ENCODE results near the gene ATXN10. TPM values are rescaled to one million over a fixed set of nuclear protein-coding genes. Genes with fewer than 3 reads are reported as not detected.

The ATXN10 gene
- total RNA-seq, 1 donor from 2014 or later, result 106 TPM

DNA sequence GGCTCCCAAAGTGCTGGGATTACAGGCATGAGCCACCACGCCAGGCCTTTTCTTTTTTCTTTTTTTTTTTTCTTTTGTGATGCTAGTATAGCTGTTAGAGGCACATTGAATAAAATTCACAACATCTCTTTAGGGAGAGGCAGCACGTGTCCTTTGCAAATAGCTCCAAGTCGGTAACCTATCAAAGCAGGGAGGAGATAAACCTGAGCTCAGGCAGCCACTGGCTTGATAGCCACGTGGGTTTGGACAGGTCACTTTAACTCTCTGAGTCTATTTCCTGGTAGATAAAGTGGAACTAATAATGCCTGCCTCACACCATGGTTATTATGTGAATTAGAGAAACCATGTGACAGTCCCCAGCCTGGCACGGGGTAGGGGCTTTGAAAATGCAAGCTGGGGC is 43.1 kb upstream of the ATXN10 start:
- ATAC-seq (peak in 1 of 2 donors; percentile 35), DNase-seq (peak; percentile 17)
- intact Hi-C loops (cut with DNase I), result no loop called here
- no peak for TF ChIP-seq CTCF (IDR thresholded peaks at IDR 0.05)
- H3K9me3 ChIP-seq, result no peaks in the 10 kb centered on the region
- peaks cover 12% of the 10 kb centered on the region for H3K27me3 ChIP-seq (ENCODE audit: low read depth)
- H3K27ac ChIP-seq, result no peak overlapping the region
- no peaks in the 10 kb centered on the region for H3K36me3 ChIP-seq
- H3K4me3 ChIP-seq, result no peak overlapping the region
- H3K4me1 ChIP-seq, result peaks cover 8% of the 10 kb centered on the region

- Histone ChIP-seq H3K27me3 (ENCODE audit: low read depth) (peaks cover 12% of the 10 kb centered on the region), H3K9me3 (no peaks in the 10 kb centered on the region), H3K27ac (no peak overlapping the region), H3K36me3 (no peaks in the 10 kb centered on the region), H3K4me3 (no peak overlapping the region), H3K4me1 (no peaks in the 10 kb centered on the region)
- TF ChIP-seq CTCF (IDR thresholded peaks at IDR 0.05), result no peak
- DNase-seq, result peak; percentile 34
- ATAC-seq, result peak; percentile 28 to 55
- intact Hi-C loops (cut with DNase I), result no loop called here
Measured at GRCh38 chr22:45629469-45630089, 42.1 kb upstream of the ATXN10 start.

- Histone ChIP-seq H3K27ac (no peak overlapping the region), H3K27me3 (ENCODE audit: low read depth) (peaks cover 9% of the 10 kb centered on the region), H3K4me3 (no peak overlapping the region), H3K4me1 (no peaks in the 10 kb centered on the region), H3K36me3 (no peaks in the 10 kb centered on the region), H3K9me3 (no peaks in the 10 kb centered on the region)
- DNase-seq, result no peak
- ATAC-seq, result no peak
- intact Hi-C loops (cut with DNase I), result no loop called here
- no peak for TF ChIP-seq CTCF (IDR thresholded peaks at IDR 0.05)
Measured at GRCh38 chr22:45630436-45630835, 41.2 kb upstream of the ATXN10 start.

DNA sequence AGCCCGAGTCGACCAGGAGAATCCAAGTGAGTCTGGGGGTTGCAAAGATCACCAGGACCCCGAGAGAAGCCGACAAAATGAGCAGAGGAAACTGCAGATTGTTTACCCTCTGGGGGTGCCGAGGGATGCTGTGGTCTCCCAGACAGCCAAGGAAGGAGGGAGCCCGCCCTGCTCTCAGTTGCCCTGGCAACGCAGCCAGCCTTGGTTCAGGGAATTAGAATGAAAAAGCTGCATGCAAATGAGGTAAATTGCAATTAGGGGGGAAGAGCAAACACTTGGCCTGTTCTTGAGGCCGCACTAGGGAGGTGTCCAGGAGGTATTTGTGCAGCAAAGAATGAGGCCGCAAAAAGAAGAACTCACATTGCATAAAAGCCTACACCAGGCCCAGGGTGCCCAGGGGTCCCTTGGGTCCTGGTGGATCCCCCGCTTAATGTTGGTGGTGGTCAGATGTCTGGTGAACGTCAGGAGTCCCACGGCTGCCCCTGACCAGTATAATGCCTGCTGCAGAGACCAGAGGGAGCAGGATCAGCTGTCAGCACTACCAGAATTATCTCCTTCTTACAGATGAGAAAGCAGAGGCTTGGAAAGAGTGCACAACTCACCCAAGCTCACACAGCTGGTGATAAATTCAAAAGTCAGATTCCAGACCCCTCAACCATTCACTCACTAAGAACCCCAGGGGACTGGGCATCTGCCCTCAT is 40.3 kb upstream of the ATXN10 start:
- no peaks in the 10 kb centered on the region for H3K9me3 ChIP-seq
- TF ChIP-seq CTCF (IDR thresholded peaks at IDR 0.05), result no peak
- no peak for ATAC-seq
- intact Hi-C loops (cut with DNase I), result no loop called here
- H3K27ac ChIP-seq, result no peak overlapping the region
- no peaks in the 10 kb centered on the region for H3K4me1 ChIP-seq
- no peaks in the 10 kb centered on the region for H3K36me3 ChIP-seq
- no peak overlapping the region for H3K4me3 ChIP-seq
- no peak for DNase-seq
- H3K27me3 ChIP-seq (ENCODE audit: low read depth), result peaks cover 9% of the 10 kb centered on the region

GRCh38 chr22:45631841-45632238 is 39.8 kb upstream of the ATXN10 start:
- no peaks in the 10 kb centered on the region for H3K9me3 ChIP-seq
- H3K27me3 ChIP-seq (ENCODE audit: low read depth), result peaks cover 9% of the 10 kb centered on the region
- H3K27ac ChIP-seq, result no peak overlapping the region
- DNase-seq (no peak), ATAC-seq (no peak)
- no peaks in the 10 kb centered on the region for H3K4me1 ChIP-seq
- H3K4me3 ChIP-seq, result no peak overlapping the region
- no peak for TF ChIP-seq CTCF (IDR thresholded peaks at IDR 0.05)
- intact Hi-C loops (cut with DNase I), result no loop called here
- no peaks in the 10 kb centered on the region for H3K36me3 ChIP-seq

All from lower lobe of right lung (tissue), 2 donors.